ENCODE results near the gene RGS18.
"Not testable (repeated sequence)": the region's sequence is repeated elsewhere in the genome, so short reads cannot be mapped to it uniquely, and the experiment has no call there.

The RGS18 gene

GRCh38 chr1:192158181-192158580 lies at the start of gene RGS18:
Gene RGS18 (plus strand): TSS chr1:192158462. CDS start chr1:192158638, 176 bp downstream.
- DNase-seq (ENCODE audit: low read depth in 1 of 2, low spot score in 1 of 2): no peak

GRCh38 chr1:192109576-192109975 lies 48.7 kb upstream of the RGS18 start:
- DNase-seq (ENCODE audit: low read depth in 1 of 2, low spot score in 1 of 2): no peak

- no peak for DNase-seq (ENCODE audit: low read depth in 1 of 2, low spot score in 1 of 2)
Measured at GRCh38 chr1:192115000-192115399, 43.3 kb upstream of the RGS18 start.

- no peak for DNase-seq (ENCODE audit: low read depth in 1 of 2, low spot score in 1 of 2)
Measured at GRCh38 chr1:192118881-192119405, 39.3 kb upstream of the RGS18 start.

- DNase-seq (ENCODE audit: low read depth in 1 of 2, low spot score in 1 of 2): no peak
Measured at GRCh38 chr1:192119701-192120100, 38.6 kb upstream of the RGS18 start.

- no peak for DNase-seq (ENCODE audit: low read depth in 1 of 2, low spot score in 1 of 2)
Measured at GRCh38 chr1:192122668-192123067, 35.6 kb upstream of the RGS18 start.

GRCh38 chr1:192123212-192123611 lies 35.0 kb upstream of the RGS18 start:
- no peak for DNase-seq (ENCODE audit: low read depth in 1 of 2, low spot score in 1 of 2)

GRCh38 chr1:192126030-192126619 lies 32.1 kb upstream of the RGS18 start:
- DNase-seq (ENCODE audit: low read depth in 1 of 2, low spot score in 1 of 2): no peak

GRCh38 chr1:192130175-192130574 lies 28.1 kb upstream of the RGS18 start:
- no peak for DNase-seq (ENCODE audit: low read depth in 1 of 2, low spot score in 1 of 2)

- DNase-seq (ENCODE audit: low read depth in 1 of 2, low spot score in 1 of 2): not testable (repeated sequence)
Measured at GRCh38 chr1:192130865-192131264, 27.4 kb upstream of the RGS18 start.

GRCh38 chr1:192131914-192132313 lies 26.3 kb upstream of the RGS18 start:
- DNase-seq (ENCODE audit: low read depth in 1 of 2, low spot score in 1 of 2): no peak

GRCh38 chr1:192133350-192133926 lies 24.8 kb upstream of the RGS18 start:
- DNase-seq (ENCODE audit: low read depth in 1 of 2, low spot score in 1 of 2): no peak

GRCh38 chr1:192140382-192140781 lies 17.9 kb upstream of the RGS18 start:
- DNase-seq (ENCODE audit: low read depth in 1 of 2, low spot score in 1 of 2): no peak

GRCh38 chr1:192147221-192147620 lies 11.0 kb upstream of the RGS18 start:
- no peak for DNase-seq (ENCODE audit: low read depth in 1 of 2, low spot score in 1 of 2)

- DNase-seq (ENCODE audit: low read depth in 1 of 2, low spot score in 1 of 2): no peak
Measured at GRCh38 chr1:192147696-192148095, 10.6 kb upstream of the RGS18 start.

GRCh38 chr1:192151176-192151575 lies 7.1 kb upstream of the RGS18 start:
- no peak for DNase-seq (ENCODE audit: low read depth in 1 of 2, low spot score in 1 of 2)

- no peak for DNase-seq (ENCODE audit: low read depth in 1 of 2, low spot score in 1 of 2)
Measured at GRCh38 chr1:192153276-192153675, 5.0 kb upstream of the RGS18 start.

GRCh38 chr1:192157067-192157466 lies 1.2 kb upstream of the RGS18 start:
- no peak for DNase-seq (ENCODE audit: low read depth in 1 of 2, low spot score in 1 of 2)

GRCh38 chr1:192159014-192159413 lies 752 bp downstream of the RGS18 start:
- no peak for DNase-seq (ENCODE audit: low read depth in 1 of 2, low spot score in 1 of 2)

- no peak for DNase-seq (ENCODE audit: low read depth in 1 of 2, low spot score in 1 of 2)
Measured at GRCh38 chr1:192159781-192160180, 1.5 kb downstream of the RGS18 start.

- no peak for DNase-seq (ENCODE audit: low read depth in 1 of 2, low spot score in 1 of 2)
Measured at GRCh38 chr1:192160196-192160595, 1.9 kb downstream of the RGS18 start.

GRCh38 chr1:192161976-192162375 lies 3.7 kb downstream of the RGS18 start:
- DNase-seq (ENCODE audit: low read depth in 1 of 2, low spot score in 1 of 2): no peak

- no peak for DNase-seq (ENCODE audit: low read depth in 1 of 2, low spot score in 1 of 2)
Measured at GRCh38 chr1:192162376-192162775, 4.1 kb downstream of the RGS18 start.
